Panc1 (cell line): ENCODE results near the gene TMEFF2. TPM values are rescaled to one million over a fixed set of nuclear protein-coding genes. Genes with fewer than 3 reads are reported as not detected.
A peak's percentile ranks its signal among the peaks of the same experiment; 100 is the strongest.

Experiments used
- ATAC-seq: fragments of 200-7000 bp; cut with Tn5 transposase; 2 replicates; pipeline ENCODE4 v1.9.1; 2020; ENCODE audit warnings: mild to moderate bottlenecking, moderate library complexity
- BruUV-seq: library from RNA; stranded (reverse); fragments of 400-500 nt; replicated peaks from 2 replicates; lab custom pipeline; 2021; lab: Mats Ljungman, UMichigan
- CTCF ChIA-PET: fragments of 300-600 bp; sonication (Branson Sonifier 250); formaldehyde crosslinking; loops from one replicate; lab custom pipeline; 2022; ENCODE audit warnings: antibody characterized with exemption; lab: Charles Lee
- POLR2A ChIA-PET: fragments of 300-600 bp; sonication (Branson Sonifier 250); formaldehyde crosslinking; loops from one replicate; lab custom pipeline; 2022; ENCODE audit warnings: antibody characterized with exemption; lab: Charles Lee
- DNase-seq: peaks from one replicate; pipeline ENCODE4 v3.0.0-alpha.2; 2010; ENCODE audit warnings: low read depth, low spot score
- H3K27ac ChIP-seq: 2 replicates; pipeline ENCODE4 v1.5.1; 2011; ENCODE audit warnings: mild to moderate bottlenecking, low read length, inconsistent platforms
- H3K27me3 ChIP-seq: fragments of 200-500 bp; sonication (Bioruptor generic); 2 replicates; pipeline ENCODE4 v1.6.0; 2014; ENCODE audit warnings: low read length, inconsistent platforms; ENCODE audit not compliant: control insufficient read depth, insufficient read depth
- H3K36me3 ChIP-seq: fragments of 200-500 bp; sonication (Bioruptor generic); 2 replicates; pipeline ENCODE4 v1.5.1; 2014; ENCODE audit warnings: inconsistent platforms, mild to moderate bottlenecking, low read length, moderate library complexity; ENCODE audit not compliant: control insufficient read depth, insufficient read depth
- H3K4me1 ChIP-seq: 2 replicates; pipeline ENCODE4 v1.5.1; 2011; ENCODE audit warnings: inconsistent platforms, mild to moderate bottlenecking, low read length, moderate library complexity; ENCODE audit not compliant: control insufficient read depth, insufficient read depth
- H3K4me3 ChIP-seq, 2 experiments: 2 replicates each; pipeline ENCODE4 v1.5.1; 2011 to 2012; ENCODE audit warnings: low read depth in 2 of 2, low read length in 2 of 2, mild to moderate bottlenecking in 2 of 2, inconsistent platforms in 1 of 2, moderate library complexity in 1 of 2
- H3K9me3 ChIP-seq: fragments of 200-500 bp; sonication (Bioruptor generic); 2 replicates; pipeline ENCODE4 v1.5.1; 2014; ENCODE audit warnings: low read depth, mild to moderate bottlenecking, inconsistent platforms, low read length, moderate library complexity; ENCODE audit not compliant: control insufficient read depth, insufficient read depth
- CTCF ChIP-seq: fragments of 450-650 bp; IDR thresholded peaks from 2 replicates; pipeline ENCODE4 v1.5.1; 2017; ENCODE audit warnings: mild to moderate bottlenecking
- POLR2AphosphoS5 ChIP-seq: IDR thresholded peaks from 2 replicates; pipeline ENCODE4 v1.6.1; 2012; ENCODE audit warnings: mild to moderate bottlenecking, low read depth, low read length, moderate library complexity
- REST ChIP-seq, 2 experiments: IDR thresholded peaks; 2 replicates each; pipeline ENCODE4 v1.6.1; 2011 to 2012; ENCODE audit warnings: low read depth in 2 of 2, control low read depth in 1 of 2, low read length in 1 of 2, mild to moderate bottlenecking in 1 of 2, moderate library complexity in 1 of 2; ENCODE audit not compliant: insufficient read depth in 1 of 2
- SIN3A ChIP-seq: IDR thresholded peaks from 2 replicates; pipeline ENCODE4 v1.6.1; 2012; ENCODE audit warnings: low read depth, mild to moderate bottlenecking, low read length, moderate library complexity, borderline replicate concordance; ENCODE audit not compliant: insufficient read depth
- TCF7L2 ChIP-seq: IDR thresholded peaks from 2 replicates; pipeline ENCODE4 v1.6.1; 2011; ENCODE audit warnings: mild to moderate bottlenecking, low read depth, low read length, inconsistent platforms
- in situ Hi-C: cut with HindIII; loops from 2 replicates; pipeline ENCODE4 v1.10.0; 2016; ENCODE audit warnings: low sequenced_read_pairs, low pct_unique_long_range_greater_than_20kb
- intact Hi-C: fragments of 100-400 bp; cut with micrococcal nuclease; formaldehyde crosslinking; loops from one replicate; pipeline ENCODE4 v1.10.0; 2022; ENCODE audit not compliant: unreplicated experiment
- total RNA-seq: library from RNA; stranded (reverse); gene quantifications from one replicate; pipeline ENCODE4 v1.2.1, GENCODE V29; 2021; ENCODE audit not compliant: unreplicated experiment

Gene TMEFF2
- total RNA-seq, 1 experiment from 2014 or later: 1.5 TPM

DNA sequence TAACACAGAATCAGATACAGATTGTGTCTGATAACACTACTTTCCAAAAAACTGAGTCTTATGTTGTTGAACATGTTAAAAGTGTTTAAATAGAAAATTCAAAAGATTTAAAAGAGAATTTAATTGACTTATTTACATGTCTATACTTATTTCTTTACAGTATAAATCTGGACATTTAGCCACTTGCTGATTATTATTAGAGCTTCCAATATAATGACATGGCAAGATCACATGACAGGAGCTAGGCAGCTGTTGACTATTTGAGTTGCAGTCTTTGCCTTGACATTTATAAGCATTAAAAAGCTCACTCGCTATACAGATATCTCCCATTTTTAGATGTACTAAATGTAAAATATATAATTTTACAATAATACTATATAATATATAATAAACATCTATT, 6.4 kb upstream of the TMEFF2 start:
- in situ Hi-C loops: no loop called here
- CTCF ChIA-PET: no interaction called here
- TF ChIP-seq SIN3A: no peak
- TF ChIP-seq CTCF: no peak
- no peak for TF ChIP-seq REST (IDR thresholded peaks at IDR 0.05; ENCODE audit: insufficient read depth in 1 of 2, low read depth in 2 of 2, low read length in 1 of 2)
- TF ChIP-seq TCF7L2: no peak
- TF ChIP-seq POLR2AphosphoS5: no peak

GRCh38 chr2:192197357-192197756, 2.6 kb upstream of the TMEFF2 start:
- H3K27me3 ChIP-seq: peaks cover 22% of the 10 kb centered on the region

More for the DNA sequence above, 6.4 kb upstream of the TMEFF2 start:
- BruUV-seq: no TSS peak
- H3K4me1 ChIP-seq: peaks cover 3% of the 10 kb centered on the region; the same call in 1 of the 2 replicates
- POLR2A ChIA-PET: no interaction called here
- peaks cover 14% of the 10 kb centered on the region for H3K27me3 ChIP-seq
- DNase-seq: no peak
- no peak overlapping the region for H3K4me3 ChIP-seq
- no peak overlapping the region for H3K27ac ChIP-seq
- no peak for ATAC-seq
- H3K36me3 ChIP-seq: no peaks in the 10 kb centered on the region
- intact Hi-C loops: no loop called here
- no peaks in the 10 kb centered on the region for H3K9me3 ChIP-seq

More at GRCh38 chr2:192197357-192197756, 2.6 kb upstream of the TMEFF2 start:
- BruUV-seq: no TSS peak
- TF ChIP-seq POLR2AphosphoS5: no peak
- TF ChIP-seq CTCF: peak; percentile 27; the same call in 1 of the 2 replicates
- intact Hi-C loops (no loop called here), in situ Hi-C loops (no loop called here)
- ATAC-seq (no peak), DNase-seq (no peak)
- H3K4me3 ChIP-seq: no peak overlapping the region
- H3K36me3 ChIP-seq: no peaks in the 10 kb centered on the region
- POLR2A ChIA-PET: no interaction called here
- H3K4me1 ChIP-seq: peaks cover 7% of the 10 kb centered on the region
- CTCF ChIA-PET: no interaction called here
- H3K9me3 ChIP-seq: no peaks in the 10 kb centered on the region
- H3K27ac ChIP-seq: no peak overlapping the region
